Neuron (in vitro differentiated cells): ENCODE data around the gene KCNJ16.

Experiments
- H2AFZ ChIP-seq: one replicate; pipeline ENCODE4 v1.6.1; 2013; ENCODE audit warnings: low read depth, mild to moderate bottlenecking, inconsistent platforms, low read length, moderate library complexity
- H3K27me3 ChIP-seq: one replicate; pipeline ENCODE4 v1.6.1; 2013; ENCODE audit warnings: low read length; ENCODE audit not compliant: insufficient read depth
- H3K36me3 ChIP-seq: one replicate; pipeline ENCODE4 v1.6.1; 2013; ENCODE audit warnings: low read length; ENCODE audit not compliant: insufficient read depth
- H3K4me1 ChIP-seq: one replicate; pipeline ENCODE4 v1.6.1; 2013; ENCODE audit warnings: low read length; ENCODE audit not compliant: insufficient read depth
- H3K4me3 ChIP-seq: 2 replicates; pipeline ENCODE4 v1.5.1; 2013; ENCODE audit warnings: mild to moderate bottlenecking, low read length, moderate library complexity
- H3K9me3 ChIP-seq: one replicate; pipeline ENCODE4 v1.6.1; 2013; ENCODE audit warnings: low read length

Gene KCNJ16

DNA sequence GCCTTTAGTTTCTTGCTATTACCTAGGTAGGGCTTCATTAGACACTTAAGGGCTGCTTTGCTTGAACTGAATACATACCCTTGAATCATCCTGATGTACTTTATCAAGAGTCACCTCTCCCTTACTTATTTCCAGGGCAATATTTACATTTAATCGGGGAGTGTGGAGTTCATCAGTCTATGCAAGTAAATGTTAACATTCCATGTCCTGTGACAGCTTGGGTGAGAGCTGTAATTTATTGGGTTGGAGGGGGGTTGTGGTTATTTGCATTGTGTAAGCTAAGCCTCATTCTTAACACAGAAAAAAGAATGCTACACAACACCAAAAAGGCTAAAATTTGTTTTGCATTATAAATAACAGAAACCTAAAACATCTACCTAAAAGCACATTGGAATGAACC, 16.7 kb downstream of the KCNJ16 start:
- Histone ChIP-seq H3K27me3 (no peaks in the 10 kb centered on the region), H3K9me3 (no peaks in the 10 kb centered on the region), H3K36me3 (no peaks in the 10 kb centered on the region), H3K4me3 (no peak overlapping the region), H2AFZ (no peak overlapping the region), H3K4me1 (peaks cover 3% of the 10 kb centered on the region)

DNA sequence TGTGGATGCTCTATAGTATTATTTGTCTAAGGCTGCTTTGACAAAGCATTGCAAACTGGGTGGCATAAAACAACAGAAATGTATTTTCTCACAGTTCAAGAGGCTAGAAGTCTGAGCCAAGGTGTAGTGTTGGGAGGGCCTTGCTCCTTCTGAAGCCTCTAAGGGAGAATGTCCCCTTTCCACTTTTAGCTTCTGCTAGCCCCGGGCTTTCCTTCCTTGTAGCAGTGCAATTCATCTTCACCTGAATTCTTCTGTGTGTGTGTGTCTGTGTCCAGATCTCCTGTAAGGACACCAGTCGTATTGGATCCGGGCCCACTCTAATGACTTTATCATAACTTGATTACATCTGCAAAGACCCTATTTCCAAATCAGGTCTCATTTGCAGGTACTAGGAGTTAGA, 18.1 kb downstream of the KCNJ16 start:
- peaks cover 13% of the 10 kb centered on the region for H3K4me1 ChIP-seq
- no peaks in the 10 kb centered on the region for H3K9me3 ChIP-seq
- no peak overlapping the region for H3K4me3 ChIP-seq
- no peaks in the 10 kb centered on the region for H3K27me3 ChIP-seq
- no peak overlapping the region for H2AFZ ChIP-seq
- H3K36me3 ChIP-seq: no peaks in the 10 kb centered on the region

DNA sequence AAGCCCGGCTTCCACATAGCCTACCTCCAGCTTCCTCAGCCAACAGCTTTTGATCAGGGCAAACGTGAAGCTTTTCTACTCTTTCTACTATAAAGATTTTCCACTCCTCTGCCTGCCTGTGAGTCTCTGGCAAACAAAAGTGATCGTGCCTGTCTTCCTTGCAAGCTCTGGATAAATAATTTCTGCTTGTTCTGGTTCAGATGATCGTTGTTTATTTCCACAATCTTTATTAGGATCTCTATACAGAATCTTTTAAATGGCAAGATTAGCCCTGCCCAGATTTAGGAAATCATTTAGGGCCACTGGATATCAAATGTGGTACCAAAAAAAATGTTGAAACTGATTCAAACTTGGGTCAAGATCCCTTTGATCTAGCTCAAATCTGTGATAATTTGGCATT, 20.4 kb downstream of the KCNJ16 start:
- no peak overlapping the region for H2AFZ ChIP-seq
- peaks cover 9% of the 10 kb centered on the region for H3K4me1 ChIP-seq
- no peaks in the 10 kb centered on the region for H3K27me3 ChIP-seq
- H3K4me3 ChIP-seq: no peak overlapping the region
- H3K36me3 ChIP-seq: no peaks in the 10 kb centered on the region
- no peaks in the 10 kb centered on the region for H3K9me3 ChIP-seq

DNA sequence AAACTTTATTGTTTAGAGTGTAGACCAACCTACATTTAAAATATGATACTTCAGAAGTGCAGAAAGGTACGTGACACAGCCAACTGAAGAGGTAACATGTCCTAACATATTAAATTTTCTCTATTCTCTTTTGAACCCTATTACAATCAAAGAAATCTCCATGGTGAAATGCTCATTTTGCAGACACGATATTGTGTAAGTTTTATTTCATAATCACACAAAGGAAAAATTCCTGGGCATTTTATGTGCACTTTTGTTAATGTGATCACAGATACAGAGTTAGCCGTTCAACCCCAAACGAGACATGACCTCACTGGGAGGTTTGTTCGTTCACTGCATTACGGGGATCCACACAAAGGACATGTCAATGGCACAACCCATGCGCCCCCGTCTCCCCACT, 21.8 kb downstream of the KCNJ16 start:
- H3K4me1 ChIP-seq: peaks cover 9% of the 10 kb centered on the region
- no peak overlapping the region for H2AFZ ChIP-seq
- H3K9me3 ChIP-seq: no peaks in the 10 kb centered on the region
- no peak overlapping the region for H3K4me3 ChIP-seq
- H3K36me3 ChIP-seq: no peaks in the 10 kb centered on the region
- H3K27me3 ChIP-seq: no peaks in the 10 kb centered on the region

DNA sequence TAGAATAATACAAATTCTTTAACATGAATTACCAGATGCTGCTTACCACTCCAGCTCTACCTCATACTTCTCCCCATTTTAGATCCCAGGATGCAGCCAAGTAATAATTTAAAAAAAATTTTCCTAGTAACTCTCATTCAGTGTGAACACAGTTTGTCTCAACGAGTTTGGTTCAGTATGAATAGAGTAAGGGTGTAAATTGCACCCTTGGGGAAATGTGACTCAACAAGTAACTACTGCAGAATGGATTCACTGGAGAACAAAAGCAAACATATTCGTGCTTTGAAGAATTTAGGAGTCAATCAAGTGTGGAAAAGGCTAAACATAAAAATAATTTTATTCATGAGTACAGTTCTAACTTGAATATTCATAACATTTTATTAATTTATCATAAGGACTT, 23.0 kb downstream of the KCNJ16 start:
- no peaks in the 10 kb centered on the region for H3K9me3 ChIP-seq
- no peak overlapping the region for H2AFZ ChIP-seq
- H3K27me3 ChIP-seq: no peaks in the 10 kb centered on the region
- no peak overlapping the region for H3K4me3 ChIP-seq
- H3K4me1 ChIP-seq: peaks cover 9% of the 10 kb centered on the region
- H3K36me3 ChIP-seq: no peaks in the 10 kb centered on the region

DNA sequence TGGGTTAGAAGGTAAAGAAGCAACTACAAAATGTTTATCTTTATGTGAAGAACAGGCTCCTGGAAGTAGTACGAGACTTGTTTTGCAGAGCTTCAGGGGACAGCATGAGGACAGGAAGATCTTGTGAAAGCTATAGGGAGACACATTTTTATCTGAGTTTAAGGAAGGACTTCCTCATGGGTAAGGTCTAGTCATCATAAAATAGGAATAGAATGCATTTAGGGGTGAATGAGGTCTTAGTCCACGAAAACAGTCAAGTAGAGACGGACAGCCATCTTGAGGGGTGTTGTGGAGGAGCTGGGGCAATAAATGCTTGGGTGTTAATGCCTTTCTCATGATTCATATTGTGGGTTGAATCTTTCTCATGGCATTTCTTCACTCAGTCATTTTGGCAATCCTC, 24.3 kb downstream of the KCNJ16 start:
- Histone ChIP-seq H3K36me3 (no peaks in the 10 kb centered on the region), H3K4me1 (peaks cover 13% of the 10 kb centered on the region), H3K4me3 (no peak overlapping the region), H3K27me3 (no peaks in the 10 kb centered on the region), H2AFZ (no peak overlapping the region), H3K9me3 (no peaks in the 10 kb centered on the region)

DNA sequence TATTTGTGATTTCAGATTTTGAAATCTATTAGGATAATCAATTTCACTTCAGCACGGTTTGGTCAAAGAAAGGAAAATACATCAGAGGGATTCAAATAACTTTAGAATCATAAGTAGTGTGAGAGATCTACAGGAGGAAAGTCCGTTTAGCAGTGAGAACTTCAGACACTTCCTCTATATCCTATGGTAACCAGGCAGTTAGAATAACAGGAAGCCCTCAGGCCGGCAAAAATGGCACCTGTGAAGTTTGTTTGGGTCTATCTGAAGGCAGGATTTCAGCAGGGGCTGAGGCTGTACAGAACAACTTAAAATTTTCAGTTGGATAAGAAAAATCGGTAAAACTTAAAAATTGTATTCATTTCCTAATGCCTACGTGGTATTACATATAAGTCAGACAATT, 24.9 kb downstream of the KCNJ16 start:
- Histone ChIP-seq H3K4me3 (no peak overlapping the region), H3K27me3 (no peaks in the 10 kb centered on the region), H3K36me3 (no peaks in the 10 kb centered on the region), H3K9me3 (no peaks in the 10 kb centered on the region), H2AFZ (no peak overlapping the region), H3K4me1 (peaks cover 15% of the 10 kb centered on the region)

DNA sequence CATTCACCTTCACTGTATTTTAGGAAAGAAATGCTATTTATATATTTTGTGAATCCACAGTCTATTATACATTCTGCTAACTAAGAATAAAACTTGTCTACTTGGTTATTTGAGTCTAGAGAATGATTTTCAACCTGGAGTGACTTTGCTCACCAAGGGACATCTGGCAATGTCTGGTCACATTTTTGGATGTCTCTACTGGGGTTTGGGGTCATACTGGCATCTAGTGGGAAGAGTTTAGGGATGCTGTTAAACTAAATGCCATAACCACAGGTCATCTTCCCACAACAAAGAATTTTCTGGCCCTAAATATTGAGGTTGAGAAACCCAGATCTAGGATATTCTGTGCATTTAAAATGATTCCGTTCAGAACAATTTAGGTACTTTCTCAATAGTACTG, 26.0 kb downstream of the KCNJ16 start:
- peaks cover 15% of the 10 kb centered on the region for H3K4me1 ChIP-seq
- no peak overlapping the region for H2AFZ ChIP-seq
- H3K4me3 ChIP-seq: no peak overlapping the region
- H3K36me3 ChIP-seq: no peaks in the 10 kb centered on the region
- H3K27me3 ChIP-seq: no peaks in the 10 kb centered on the region
- H3K9me3 ChIP-seq: no peaks in the 10 kb centered on the region

DNA sequence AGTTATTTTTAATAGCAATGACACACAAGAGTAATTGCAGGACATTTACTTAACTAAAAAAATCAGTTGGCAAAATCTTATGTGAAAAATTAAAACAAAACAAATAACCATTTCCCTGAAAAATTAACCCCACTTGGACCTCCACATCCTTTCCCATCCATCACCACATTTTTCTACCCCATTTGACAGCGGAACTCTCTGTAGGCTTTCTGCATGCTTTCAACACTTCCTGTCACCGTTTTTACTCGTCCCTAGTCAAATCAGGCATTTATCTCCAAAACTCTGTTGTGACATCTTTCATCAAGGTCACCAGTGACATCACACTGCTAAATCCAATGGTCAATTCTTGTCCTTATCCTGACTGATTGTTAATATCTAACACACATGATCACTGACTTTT, 27.5 kb downstream of the KCNJ16 start:
- Histone ChIP-seq H3K27me3 (no peaks in the 10 kb centered on the region), H2AFZ (no peak overlapping the region), H3K9me3 (no peaks in the 10 kb centered on the region), H3K4me1 (peaks cover 12% of the 10 kb centered on the region), H3K4me3 (no peak overlapping the region), H3K36me3 (no peaks in the 10 kb centered on the region)

DNA sequence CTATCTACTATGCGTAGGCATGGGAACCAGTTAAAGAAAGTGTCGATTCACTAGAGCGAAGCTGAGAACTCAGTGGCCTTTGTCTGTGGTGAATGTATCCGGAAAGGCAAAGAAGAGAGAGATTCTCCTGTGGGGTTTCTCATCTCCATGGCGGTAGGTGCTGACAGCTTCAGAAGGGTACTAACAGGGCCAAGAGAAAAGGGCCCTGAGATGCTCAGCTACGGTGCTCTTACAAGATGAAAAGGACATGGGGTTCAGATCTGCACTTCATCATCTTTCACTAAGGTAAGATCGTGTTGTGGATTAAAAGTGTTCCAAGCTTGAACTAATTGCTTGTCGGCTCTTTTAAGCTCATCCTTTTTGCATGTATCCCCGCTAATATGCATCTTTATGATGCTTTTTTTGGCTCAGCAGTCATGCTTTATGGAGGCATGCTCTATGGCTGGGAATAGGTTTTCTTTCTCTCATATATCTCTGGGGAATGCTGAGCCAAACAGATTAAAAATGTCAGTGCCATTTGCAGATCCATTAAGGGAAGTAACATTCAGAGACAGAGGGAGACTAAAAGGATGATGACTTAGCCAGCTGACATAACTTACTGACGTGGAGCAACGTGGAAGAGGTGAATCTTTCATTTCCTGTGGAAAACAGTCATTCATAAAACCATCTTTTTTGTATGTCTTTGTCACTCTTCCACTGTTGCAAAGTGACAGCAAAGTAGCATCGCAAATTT, 29.9 kb downstream of the KCNJ16 start:
- no peak overlapping the region for H3K4me3 ChIP-seq
- H3K9me3 ChIP-seq: no peaks in the 10 kb centered on the region
- no peak overlapping the region for H2AFZ ChIP-seq
- no peaks in the 10 kb centered on the region for H3K36me3 ChIP-seq
- H3K4me1 ChIP-seq: peaks cover 6% of the 10 kb centered on the region
- H3K27me3 ChIP-seq: no peaks in the 10 kb centered on the region

DNA sequence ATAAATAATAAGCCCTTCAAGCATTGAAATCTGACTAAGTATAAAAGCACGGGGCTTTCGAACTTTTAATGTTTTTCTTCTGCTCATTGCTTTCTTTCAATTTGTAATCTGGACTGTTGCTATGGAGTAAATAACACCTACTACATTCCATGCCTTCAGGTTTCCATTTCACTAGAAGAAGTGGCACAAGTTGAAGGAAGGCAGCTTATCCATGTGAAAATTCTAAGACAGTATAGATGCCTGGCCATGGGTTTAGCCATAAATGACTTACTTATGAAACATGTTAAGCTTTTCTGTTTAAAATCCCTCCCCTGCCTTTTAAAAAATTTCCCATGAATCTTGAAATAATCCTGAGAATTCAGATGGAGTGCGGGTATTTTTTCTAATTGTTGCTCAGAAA, 30.6 kb downstream of the KCNJ16 start:
- H2AFZ ChIP-seq: no peak overlapping the region
- H3K9me3 ChIP-seq: no peaks in the 10 kb centered on the region
- peaks cover 8% of the 10 kb centered on the region for H3K4me1 ChIP-seq
- H3K27me3 ChIP-seq: no peaks in the 10 kb centered on the region
- no peak overlapping the region for H3K4me3 ChIP-seq
- no peaks in the 10 kb centered on the region for H3K36me3 ChIP-seq

DNA sequence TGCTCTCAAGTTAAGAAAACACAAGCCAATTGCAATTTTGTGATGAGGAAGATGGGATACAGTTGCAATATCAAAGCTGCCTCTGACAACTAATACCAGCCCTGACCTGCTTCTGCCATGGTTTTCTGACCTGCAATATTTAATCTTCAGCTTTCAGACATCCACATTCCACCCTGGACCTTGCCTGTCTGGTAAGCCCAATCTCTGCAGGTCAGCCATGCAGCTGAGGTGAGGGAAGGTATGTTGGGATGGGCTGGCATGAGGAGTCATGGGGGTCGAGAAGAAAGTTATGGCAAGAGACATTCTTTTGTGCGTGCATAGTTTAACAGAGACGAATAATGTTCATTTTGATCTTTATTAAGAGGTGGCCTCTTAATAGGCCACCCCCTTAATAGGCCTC, 31.5 kb downstream of the KCNJ16 start:
- no peaks in the 10 kb centered on the region for H3K36me3 ChIP-seq
- H3K4me3 ChIP-seq: no peak overlapping the region
- no peaks in the 10 kb centered on the region for H3K9me3 ChIP-seq
- no peaks in the 10 kb centered on the region for H3K27me3 ChIP-seq
- H2AFZ ChIP-seq: no peak overlapping the region
- H3K4me1 ChIP-seq: peaks cover 8% of the 10 kb centered on the region

DNA sequence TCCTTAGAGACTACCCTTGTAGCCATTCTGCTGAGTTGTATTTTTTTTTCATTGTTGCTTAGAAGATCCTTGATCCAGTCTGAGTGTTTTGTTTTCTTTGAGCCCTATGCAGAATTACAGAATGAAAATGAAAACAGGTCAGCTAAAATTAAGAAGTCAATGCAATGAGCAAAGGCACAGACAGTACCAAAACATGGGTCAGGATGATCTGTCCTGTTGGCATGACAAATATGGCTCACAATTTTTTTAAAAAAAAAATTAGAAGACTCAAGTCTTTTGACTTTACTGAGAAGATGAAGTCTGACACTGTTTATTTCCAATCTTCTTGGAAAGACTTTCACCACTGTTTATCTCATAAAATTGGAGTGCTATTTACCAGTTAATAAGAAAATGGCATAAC, 32.4 kb downstream of the KCNJ16 start:
- Histone ChIP-seq H3K36me3 (no peaks in the 10 kb centered on the region), H3K4me1 (peaks cover 8% of the 10 kb centered on the region), H2AFZ (no peak overlapping the region), H3K27me3 (no peaks in the 10 kb centered on the region), H3K9me3 (no peaks in the 10 kb centered on the region), H3K4me3 (no peak overlapping the region)

DNA sequence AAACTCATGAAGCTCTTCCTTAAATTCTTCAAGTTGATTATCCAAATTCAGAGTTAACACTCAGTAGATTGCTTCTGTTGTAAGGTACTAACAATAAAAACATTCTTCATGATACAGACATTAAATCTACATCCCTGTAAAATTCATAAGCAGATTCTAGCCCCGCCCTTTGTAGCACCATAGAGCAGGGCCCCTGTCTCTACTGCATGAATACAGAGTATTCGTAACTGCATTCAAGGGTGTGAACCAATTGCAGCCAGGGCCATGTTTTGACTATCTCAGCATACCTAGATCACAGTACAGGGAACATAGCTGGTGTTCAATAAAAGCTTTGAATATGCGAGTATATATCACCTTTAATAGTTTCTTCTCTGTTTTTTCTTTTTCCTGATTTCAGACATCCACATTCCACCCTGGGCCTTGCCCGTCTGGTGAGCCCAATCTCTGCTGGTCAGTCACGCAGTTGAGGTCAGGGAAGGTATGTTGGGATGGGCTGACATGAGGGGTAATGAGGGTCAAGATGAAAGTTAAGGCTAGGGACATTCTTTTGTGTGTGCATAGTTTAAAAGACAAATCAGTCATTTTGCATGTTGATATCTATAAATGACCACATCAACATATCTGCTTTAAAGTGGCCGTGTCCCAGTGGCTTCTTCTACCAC, 33.0 kb downstream of the KCNJ16 start:
- Histone ChIP-seq H3K27me3 (no peaks in the 10 kb centered on the region), H2AFZ (no peak overlapping the region), H3K9me3 (no peaks in the 10 kb centered on the region), H3K4me1 (peaks cover 9% of the 10 kb centered on the region), H3K36me3 (no peaks in the 10 kb centered on the region), H3K4me3 (no peak overlapping the region)
